ENCODE results near the gene ZNF564. TPM values are rescaled to one million over a fixed set of nuclear protein-coding genes. Genes with fewer than 3 reads are reported as not detected.

Gene ZNF564
- total RNA-seq, result 4.3 and 5.1 TPM in 2 replicates

GRCh38 chr19:12551060-12551832, at the start of gene ZNF564:
TSS of gene ZNF564 (minus strand) at chr19:12551482. CDS start at chr19:12551332, 150 bp downstream.

GRCh38 chr19:12484371-12485051, 66.8 kb downstream of the ZNF564 start, which contains the start of gene ZNF709:
TSS of gene ZNF709 (minus strand) at chr19:12484816. CDS start at chr19:12484657, 159 bp downstream.

Other genes with a start within 250 kb of the ZNF564 start
- gene ZNF563, start 217.8 kb downstream of the ZNF564 start, total RNA-seq, result 1.7 and 2.4 TPM in 2 replicates
- gene ZNF442, start 185.8 kb downstream of the ZNF564 start, total RNA-seq, result 1.9 and 2.1 TPM in 2 replicates
- gene ZNF799, start 150.2 kb downstream of the ZNF564 start, total RNA-seq, result 3.4 and 4.6 TPM in 2 replicates
- 2.4 and 3.0 TPM in 2 replicates for gene ZNF443, start 110.5 kb downstream of the ZNF564 start, total RNA-seq
- gene ZNF709, start 66.7 kb downstream of the ZNF564 start, total RNA-seq, result 0.64 and 0.96 TPM in 2 replicates
- gene ZNF490, start 59.3 kb upstream of the ZNF564 start, total RNA-seq, result 7.0 and 7.7 TPM in 2 replicates
- 7.2 and 13.6 TPM in 2 replicates for gene ZNF791, start 59.4 kb upstream of the ZNF564 start, total RNA-seq
- gene MAN2B1, start 115.3 kb upstream of the ZNF564 start, total RNA-seq, result 42.8 and 58.8 TPM in 2 replicates
- gene WDR83, start 115.3 kb upstream of the ZNF564 start, total RNA-seq, result 6.3 and 11.7 TPM in 2 replicates
- gene DHPS, start 130.4 kb upstream of the ZNF564 start, total RNA-seq, result 63.4 and 72.7 TPM in 2 replicates
- gene GNG14, start 136.5 kb upstream of the ZNF564 start, total RNA-seq, result not detected in 2 replicates
- 8.2 and 8.7 TPM in 2 replicates for gene FBXW9, start 145.1 kb upstream of the ZNF564 start, total RNA-seq
- 28.4 and 29.4 TPM in 2 replicates for gene TNPO2, start 172.4 kb upstream of the ZNF564 start, total RNA-seq
- 110 and 143 TPM in 2 replicates for gene TRIR, start 183.2 kb upstream of the ZNF564 start, total RNA-seq
- gene GET3, start 186.0 kb upstream of the ZNF564 start, total RNA-seq, result 72.9 and 77.6 TPM in 2 replicates
- gene BEST2, start 200.3 kb upstream of the ZNF564 start, total RNA-seq, result not detected in 2 replicates
- 40.9 and 52.3 TPM in 2 replicates for gene HOOK2, start 224.1 kb upstream of the ZNF564 start, total RNA-seq
- gene JUNB, start 240.0 kb upstream of the ZNF564 start, total RNA-seq, result 221 and 311 TPM in 2 replicates